ENCODE results near the gene RPS28. TPM values are rescaled to one million over a fixed set of nuclear protein-coding genes. Genes with fewer than 3 reads are reported as not detected.

RPS28 gene
- polyA plus RNA-seq, 2 of the 4 experiments (the other 2 are of a cell fraction), result 374 to 404 TPM

DNA sequence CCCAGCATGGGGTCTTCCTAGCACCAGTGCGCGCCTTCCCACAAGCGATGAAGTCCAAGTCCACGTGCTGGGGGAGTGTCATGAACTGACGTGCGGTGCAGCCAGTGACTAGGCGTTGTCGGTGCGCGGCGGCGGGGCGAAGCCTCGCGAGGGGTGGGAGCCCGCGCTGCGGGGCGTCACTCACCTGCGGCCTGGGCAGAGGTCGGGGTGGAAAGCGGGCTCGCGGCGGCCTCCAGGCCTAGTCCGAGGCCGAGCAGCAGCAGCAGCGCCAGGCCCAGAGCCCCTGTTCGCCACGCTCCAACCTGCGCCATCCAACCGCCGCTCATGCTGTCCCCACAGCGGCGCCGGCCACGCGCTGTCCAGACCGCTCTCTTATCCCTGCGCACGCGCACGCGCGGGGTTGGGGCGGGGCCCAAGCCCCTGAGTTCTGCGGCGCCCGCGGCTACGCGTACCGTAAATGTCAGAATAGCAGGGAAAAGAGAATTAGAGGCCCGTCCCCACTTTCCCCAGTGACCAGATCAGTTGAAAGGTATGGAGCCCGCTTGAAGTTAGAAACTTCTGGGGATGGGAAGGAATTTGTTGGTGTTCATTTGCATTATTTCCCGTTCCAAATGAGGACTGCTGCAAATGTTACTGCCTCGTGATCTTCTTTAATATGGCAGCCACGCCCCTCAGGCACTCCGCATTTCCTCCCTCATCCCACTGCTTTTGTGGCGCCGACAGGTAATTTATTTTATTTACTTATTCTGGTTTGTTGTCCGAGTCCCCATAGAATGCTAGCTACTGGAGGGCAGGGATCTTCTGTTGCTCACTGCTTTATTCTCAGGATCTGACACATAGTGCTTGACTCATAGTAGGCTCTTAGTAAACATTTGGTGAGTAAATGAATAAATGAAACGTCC, 13.1 kb upstream of the RPS28 start, which contains the start of gene CD320 (continued):
- TF ChIP-seq, protein P1, sequence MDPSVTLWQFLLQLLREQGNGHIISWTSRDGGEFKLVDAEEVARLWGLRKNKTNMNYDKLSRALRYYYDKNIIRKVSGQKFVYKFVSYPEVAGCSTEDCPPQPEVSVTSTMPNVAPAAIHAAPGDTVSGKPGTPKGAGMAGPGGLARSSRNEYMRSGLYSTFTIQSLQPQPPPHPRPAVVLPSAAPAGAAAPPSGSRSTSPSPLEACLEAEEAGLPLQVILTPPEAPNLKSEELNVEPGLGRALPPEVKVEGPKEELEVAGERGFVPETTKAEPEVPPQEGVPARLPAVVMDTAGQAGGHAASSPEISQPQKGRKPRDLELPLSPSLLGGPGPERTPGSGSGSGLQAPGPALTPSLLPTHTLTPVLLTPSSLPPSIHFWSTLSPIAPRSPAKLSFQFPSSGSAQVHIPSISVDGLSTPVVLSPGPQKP (IDR thresholded peaks at IDR 0.05; ENCODE audit: low read depth, low read length), result no peak
- TF ChIP-seq, protein P2, sequence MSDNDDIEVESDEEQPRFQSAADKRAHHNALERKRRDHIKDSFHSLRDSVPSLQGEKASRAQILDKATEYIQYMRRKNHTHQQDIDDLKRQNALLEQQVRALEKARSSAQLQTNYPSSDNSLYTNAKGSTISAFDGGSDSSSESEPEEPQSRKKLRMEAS (IDR thresholded peaks at IDR 0.05), result peak; percentile 98
- TF ChIP-seq ZC3H11A (IDR thresholded peaks at IDR 0.05) (no peak), HOXB13 (CRISPR knock-in tag; IDR thresholded peaks at IDR 0.05; ENCODE audit: low read depth) (no peak), RAD21 (conservative IDR thresholded peaks at IDR 0.05 in 1 of 2, IDR thresholded peaks at IDR 0.05 in 1 of 2) (no peak), KDM5A (IDR thresholded peaks at IDR 0.05) (no peak), TP53 (CRISPR knock-in tag; IDR thresholded peaks at IDR 0.05) (no peak), HOXB5 (CRISPR knock-in tag; IDR thresholded peaks at IDR 0.05) (peak; percentile 47; the same call in 1 of the 2 replicates), NPAS2 (CRISPR knock-in tag; IDR thresholded peaks at IDR 0.05; ENCODE audit: borderline replicate concordance) (no peak), KDM1A (IDR thresholded peaks at IDR 0.05; ENCODE audit: low read depth) (no peak), ESRRA (IDR thresholded peaks at IDR 0.05; ENCODE audit: borderline replicate concordance, low read length) (no peak), EHF (CRISPR knock-in tag; IDR thresholded peaks at IDR 0.05) (no peak), MAFK (IDR thresholded peaks at IDR 0.05; ENCODE audit: partially characterized antibody) (no peak), RNF2 (IDR thresholded peaks at IDR 0.05; ENCODE audit: borderline replicate concordance, low read depth) (no peak), CHD4 (IDR thresholded peaks at IDR 0.05; ENCODE audit: borderline replicate concordance) (no peak), FOSL2 (IDR thresholded peaks at IDR 0.05) (no peak), FOSL2 (CRISPR knock-in tag; IDR thresholded peaks at IDR 0.05) (peak; percentile 30), CEBPB (IDR thresholded peaks at IDR 0.05) (no peak), TFCP2L1 (CRISPR knock-in tag; IDR thresholded peaks at IDR 0.05) (peak; percentile 32; the same call in 1 of the 2 replicates), EHMT2 (IDR thresholded peaks at IDR 0.05; ENCODE audit: low read depth) (no peak)
- TF ChIP-seq, protein P3, sequence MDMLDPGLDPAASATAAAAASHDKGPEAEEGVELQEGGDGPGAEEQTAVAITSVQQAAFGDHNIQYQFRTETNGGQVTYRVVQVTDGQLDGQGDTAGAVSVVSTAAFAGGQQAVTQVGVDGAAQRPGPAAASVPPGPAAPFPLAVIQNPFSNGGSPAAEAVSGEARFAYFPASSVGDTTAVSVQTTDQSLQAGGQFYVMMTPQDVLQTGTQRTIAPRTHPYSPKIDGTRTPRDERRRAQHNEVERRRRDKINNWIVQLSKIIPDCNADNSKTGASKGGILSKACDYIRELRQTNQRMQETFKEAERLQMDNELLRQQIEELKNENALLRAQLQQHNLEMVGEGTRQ (IDR thresholded peaks at IDR 0.05), result peak; percentile 68
- TF ChIP-seq, protein P4, sequence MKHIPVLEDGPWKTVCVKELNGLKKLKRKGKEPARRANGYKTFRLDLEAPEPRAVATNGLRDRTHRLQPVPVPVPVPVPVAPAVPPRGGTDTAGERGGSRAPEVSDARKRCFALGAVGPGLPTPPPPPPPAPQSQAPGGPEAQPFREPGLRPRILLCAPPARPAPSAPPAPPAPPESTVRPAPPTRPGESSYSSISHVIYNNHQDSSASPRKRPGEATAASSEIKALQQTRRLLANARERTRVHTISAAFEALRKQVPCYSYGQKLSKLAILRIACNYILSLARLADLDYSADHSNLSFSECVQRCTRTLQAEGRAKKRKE (CRISPR knock-in tag; IDR thresholded peaks at IDR 0.05; ENCODE audit: low read depth), result no peak
- TF ChIP-seq, protein P5, sequence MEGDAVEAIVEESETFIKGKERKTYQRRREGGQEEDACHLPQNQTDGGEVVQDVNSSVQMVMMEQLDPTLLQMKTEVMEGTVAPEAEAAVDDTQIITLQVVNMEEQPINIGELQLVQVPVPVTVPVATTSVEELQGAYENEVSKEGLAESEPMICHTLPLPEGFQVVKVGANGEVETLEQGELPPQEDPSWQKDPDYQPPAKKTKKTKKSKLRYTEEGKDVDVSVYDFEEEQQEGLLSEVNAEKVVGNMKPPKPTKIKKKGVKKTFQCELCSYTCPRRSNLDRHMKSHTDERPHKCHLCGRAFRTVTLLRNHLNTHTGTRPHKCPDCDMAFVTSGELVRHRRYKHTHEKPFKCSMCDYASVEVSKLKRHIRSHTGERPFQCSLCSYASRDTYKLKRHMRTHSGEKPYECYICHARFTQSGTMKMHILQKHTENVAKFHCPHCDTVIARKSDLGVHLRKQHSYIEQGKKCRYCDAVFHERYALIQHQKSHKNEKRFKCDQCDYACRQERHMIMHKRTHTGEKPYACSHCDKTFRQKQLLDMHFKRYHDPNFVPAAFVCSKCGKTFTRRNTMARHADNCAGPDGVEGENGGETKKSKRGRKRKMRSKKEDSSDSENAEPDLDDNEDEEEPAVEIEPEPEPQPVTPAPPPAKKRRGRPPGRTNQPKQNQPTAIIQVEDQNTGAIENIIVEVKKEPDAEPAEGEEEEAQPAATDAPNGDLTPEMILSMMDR (IDR thresholded peaks at IDR 0.05), result no peak
- TF ChIP-seq, protein P6, sequence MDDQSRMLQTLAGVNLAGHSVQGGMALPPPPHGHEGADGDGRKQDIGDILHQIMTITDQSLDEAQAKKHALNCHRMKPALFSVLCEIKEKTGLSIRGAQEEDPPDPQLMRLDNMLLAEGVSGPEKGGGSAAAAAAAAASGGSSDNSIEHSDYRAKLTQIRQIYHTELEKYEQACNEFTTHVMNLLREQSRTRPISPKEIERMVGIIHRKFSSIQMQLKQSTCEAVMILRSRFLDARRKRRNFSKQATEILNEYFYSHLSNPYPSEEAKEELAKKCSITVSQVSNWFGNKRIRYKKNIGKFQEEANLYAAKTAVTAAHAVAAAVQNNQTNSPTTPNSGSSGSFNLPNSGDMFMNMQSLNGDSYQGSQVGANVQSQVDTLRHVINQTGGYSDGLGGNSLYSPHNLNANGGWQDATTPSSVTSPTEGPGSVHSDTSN (IDR thresholded peaks at IDR 0.05), result peak; percentile 67
- TF ChIP-seq, protein P7, sequence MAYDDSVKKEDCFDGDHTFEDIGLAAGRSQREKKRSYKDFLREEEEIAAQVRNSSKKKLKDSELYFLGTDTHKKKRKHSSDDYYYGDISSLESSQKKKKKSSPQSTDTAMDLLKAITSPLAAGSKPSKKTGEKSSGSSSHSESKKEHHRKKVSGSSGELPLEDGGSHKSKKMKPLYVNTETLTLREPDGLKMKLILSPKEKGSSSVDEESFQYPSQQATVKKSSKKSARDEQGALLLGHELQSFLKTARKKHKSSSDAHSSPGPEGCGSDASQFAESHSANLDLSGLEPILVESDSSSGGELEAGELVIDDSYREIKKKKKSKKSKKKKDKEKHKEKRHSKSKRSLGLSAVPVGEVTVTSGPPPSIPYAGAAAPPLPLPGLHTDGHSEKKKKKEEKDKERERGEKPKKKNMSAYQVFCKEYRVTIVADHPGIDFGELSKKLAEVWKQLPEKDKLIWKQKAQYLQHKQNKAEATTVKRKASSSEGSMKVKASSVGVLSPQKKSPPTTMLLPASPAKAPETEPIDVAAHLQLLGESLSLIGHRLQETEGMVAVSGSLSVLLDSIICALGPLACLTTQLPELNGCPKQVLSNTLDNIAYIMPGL (CRISPR knock-in tag; IDR thresholded peaks at IDR 0.05; ENCODE audit: borderline replicate concordance), result no peak
- TF ChIP-seq, protein P8, sequence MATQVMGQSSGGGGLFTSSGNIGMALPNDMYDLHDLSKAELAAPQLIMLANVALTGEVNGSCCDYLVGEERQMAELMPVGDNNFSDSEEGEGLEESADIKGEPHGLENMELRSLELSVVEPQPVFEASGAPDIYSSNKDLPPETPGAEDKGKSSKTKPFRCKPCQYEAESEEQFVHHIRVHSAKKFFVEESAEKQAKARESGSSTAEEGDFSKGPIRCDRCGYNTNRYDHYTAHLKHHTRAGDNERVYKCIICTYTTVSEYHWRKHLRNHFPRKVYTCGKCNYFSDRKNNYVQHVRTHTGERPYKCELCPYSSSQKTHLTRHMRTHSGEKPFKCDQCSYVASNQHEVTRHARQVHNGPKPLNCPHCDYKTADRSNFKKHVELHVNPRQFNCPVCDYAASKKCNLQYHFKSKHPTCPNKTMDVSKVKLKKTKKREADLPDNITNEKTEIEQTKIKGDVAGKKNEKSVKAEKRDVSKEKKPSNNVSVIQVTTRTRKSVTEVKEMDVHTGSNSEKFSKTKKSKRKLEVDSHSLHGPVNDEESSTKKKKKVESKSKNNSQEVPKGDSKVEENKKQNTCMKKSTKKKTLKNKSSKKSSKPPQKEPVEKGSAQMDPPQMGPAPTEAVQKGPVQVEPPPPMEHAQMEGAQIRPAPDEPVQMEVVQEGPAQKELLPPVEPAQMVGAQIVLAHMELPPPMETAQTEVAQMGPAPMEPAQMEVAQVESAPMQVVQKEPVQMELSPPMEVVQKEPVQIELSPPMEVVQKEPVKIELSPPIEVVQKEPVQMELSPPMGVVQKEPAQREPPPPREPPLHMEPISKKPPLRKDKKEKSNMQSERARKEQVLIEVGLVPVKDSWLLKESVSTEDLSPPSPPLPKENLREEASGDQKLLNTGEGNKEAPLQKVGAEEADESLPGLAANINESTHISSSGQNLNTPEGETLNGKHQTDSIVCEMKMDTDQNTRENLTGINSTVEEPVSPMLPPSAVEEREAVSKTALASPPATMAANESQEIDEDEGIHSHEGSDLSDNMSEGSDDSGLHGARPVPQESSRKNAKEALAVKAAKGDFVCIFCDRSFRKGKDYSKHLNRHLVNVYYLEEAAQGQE (IDR thresholded peaks at IDR 0.05), result peak; percentile 75
- TF ChIP-seq, protein P9, sequence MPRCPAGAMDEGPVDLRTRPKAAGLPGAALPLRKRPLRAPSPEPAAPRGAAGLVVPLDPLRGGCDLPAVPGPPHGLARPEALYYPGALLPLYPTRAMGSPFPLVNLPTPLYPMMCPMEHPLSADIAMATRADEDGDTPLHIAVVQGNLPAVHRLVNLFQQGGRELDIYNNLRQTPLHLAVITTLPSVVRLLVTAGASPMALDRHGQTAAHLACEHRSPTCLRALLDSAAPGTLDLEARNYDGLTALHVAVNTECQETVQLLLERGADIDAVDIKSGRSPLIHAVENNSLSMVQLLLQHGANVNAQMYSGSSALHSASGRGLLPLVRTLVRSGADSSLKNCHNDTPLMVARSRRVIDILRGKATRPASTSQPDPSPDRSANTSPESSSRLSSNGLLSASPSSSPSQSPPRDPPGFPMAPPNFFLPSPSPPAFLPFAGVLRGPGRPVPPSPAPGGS (IDR thresholded peaks at IDR 0.05), result peak; percentile 59; the same call in 1 of the 3 replicates

All from A549 (cell line).